Activated T-helper 1 cell treated with Interleukin-2 at 50 U/mL for 16 hours (primary cell): ENCODE results near the gene MED29.

Source experiments
- DNase-seq: peaks from one replicate; pipeline ENCODE4 v3.0.0-alpha.2; 2020; ENCODE audit warnings: low read depth

The MED29 gene, protein sequence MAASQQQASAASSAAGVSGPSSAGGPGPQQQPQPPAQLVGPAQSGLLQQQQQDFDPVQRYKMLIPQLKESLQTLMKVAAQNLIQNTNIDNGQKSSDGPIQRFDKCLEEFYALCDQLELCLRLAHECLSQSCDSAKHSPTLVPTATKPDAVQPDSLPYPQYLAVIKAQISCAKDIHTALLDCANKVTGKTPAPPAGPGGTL

DNA sequence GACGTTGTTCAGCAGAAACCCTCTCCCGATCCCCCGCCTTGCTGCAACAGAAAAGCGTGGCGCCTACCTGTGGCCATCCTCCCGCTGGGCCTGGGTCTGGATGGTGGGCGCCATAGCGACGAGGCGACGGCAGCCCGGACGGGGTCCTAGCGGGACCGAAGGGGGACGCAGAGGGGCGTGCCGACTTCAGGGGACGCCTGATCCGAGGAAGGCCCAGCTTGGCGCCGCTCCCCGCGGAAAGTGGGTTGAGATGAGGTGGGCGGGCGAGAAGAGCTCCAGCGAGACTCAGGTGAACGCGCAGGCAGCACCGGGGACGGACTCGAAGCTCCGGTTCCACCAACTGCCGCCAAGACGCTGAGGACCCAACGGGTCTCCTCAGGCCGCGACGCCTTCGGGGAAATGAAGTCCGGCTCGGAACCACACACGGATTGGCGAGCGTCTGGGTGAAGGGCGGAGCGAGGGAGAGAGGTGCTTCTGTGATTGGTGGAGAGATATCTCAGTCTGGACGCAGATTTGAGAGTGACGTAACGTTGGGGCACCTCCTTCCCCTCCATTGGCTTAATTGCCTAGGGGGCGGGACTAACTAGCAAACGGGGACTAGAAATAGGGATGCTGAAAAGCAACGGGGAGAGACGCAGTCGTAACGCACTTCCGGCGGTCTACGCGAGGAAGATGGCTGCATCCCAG lies at the start of gene MED29, which contains the start of gene PAF1:
Gene MED29, plus strand, starts transcription at position 628 of the 687 bp plus-strand sequence. Its CDS starts 45 bp downstream, at position 673.
Gene PAF1, minus strand, starts transcription at position 356 of the 687 bp plus-strand sequence. Its CDS starts 242 bp downstream, at position 114.
- peak; percentile 93 for DNase-seq

DNA sequence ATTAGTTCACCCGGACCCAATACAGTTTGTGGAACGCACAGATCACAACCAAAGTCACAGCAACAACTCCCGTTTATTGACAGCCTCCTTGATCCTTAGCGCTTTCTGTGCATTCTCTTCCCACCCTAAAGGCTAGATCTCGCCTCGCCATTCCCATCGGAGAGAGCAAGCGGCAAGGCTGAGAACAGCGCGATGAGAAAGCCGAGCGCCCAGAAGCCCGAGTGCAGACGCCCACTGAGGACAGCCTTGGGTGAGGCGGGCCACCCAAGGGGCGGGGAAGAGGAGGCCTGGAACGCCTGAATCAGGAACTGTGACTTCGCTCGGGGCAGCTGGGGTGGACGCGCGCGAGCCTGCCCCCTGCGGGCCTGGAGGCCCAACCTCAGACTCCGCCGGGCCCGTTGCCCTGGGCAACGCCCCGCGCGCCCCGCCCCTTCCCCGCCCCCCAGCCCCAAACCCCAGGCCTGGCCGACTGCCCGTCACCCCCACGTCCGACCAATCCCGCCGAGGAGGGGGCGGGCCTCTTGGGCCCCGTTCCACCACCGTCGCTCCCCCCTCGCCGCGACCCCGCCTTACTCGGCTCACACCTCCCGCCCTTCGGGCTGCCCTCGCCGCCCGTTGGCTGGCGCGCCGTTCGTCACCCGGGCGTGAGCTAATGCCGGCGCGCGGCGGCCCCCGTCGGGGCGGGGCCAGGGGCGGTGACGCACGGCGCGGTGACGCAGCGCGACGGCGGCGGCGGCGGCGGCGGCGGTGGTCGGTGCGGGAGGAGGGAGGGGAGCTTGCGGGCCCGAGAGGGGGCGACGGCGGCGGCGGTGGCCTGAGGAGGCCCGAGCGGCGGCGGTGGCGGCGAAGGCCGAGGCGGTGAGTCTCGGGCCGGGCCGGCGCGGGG lies 49.2 kb upstream of the MED29 start, which contains the start of gene SAMD4B:
Gene SAMD4B, plus strand, starts transcription at position 703 of the 886 bp plus-strand sequence. CDS start 14,473 bp downstream, outside the sequence.
- peak; percentile 100 for DNase-seq

DNA sequence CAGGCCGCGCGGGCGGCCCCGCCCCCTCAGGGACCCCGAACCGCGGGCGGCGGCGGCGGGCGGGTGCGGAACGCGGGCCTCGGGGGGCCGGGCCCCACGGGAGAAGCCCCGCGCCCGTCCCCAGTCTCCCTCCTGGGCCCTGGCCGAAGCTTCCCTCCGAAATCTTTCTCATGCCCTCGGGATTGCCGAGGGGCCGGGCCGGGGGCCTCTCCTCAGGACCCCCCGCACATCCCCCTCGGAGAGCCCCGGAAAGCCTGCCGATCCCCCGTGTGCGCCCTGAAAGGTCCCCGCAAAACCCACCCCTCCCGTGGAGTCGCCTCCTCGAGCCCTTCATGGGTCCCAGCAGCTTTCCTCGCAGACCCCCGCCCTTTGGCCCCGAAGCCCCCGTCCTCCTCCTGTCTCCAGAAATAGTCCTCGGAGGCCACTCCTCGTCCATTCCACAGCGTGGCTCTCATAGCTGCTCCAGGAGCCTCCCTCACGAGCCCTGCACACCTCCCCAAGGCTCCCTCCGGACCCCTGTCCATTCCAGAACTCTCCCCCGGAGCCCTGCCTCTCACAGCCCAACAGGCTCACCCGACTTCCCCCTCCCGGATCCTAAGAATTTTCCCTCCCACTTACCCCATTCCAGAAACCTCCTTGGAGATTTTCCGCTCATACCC lies 48.4 kb upstream of the MED29 start:
- DNase-seq: no peak

DNA sequence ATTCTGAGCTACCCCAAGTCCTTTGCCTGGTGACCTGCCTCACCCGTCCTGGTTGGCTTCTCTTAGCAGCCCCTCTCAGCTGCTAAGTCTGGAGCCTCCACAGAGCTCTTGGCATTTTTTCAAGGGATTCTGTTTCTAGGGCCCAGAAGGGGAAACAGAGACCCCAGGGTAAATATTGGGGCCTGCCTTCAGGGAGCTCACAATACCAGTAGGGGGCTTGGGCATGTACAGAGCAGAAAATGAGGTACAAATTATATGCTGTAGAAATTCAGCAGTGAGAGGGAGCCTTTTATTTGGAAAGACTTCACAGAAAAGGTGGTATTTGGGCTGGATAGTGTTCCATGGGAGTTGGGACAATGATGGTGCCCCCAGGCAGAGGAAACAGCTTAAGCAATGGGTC lies 45.2 kb upstream of the MED29 start:
- DNase-seq: no peak

DNA sequence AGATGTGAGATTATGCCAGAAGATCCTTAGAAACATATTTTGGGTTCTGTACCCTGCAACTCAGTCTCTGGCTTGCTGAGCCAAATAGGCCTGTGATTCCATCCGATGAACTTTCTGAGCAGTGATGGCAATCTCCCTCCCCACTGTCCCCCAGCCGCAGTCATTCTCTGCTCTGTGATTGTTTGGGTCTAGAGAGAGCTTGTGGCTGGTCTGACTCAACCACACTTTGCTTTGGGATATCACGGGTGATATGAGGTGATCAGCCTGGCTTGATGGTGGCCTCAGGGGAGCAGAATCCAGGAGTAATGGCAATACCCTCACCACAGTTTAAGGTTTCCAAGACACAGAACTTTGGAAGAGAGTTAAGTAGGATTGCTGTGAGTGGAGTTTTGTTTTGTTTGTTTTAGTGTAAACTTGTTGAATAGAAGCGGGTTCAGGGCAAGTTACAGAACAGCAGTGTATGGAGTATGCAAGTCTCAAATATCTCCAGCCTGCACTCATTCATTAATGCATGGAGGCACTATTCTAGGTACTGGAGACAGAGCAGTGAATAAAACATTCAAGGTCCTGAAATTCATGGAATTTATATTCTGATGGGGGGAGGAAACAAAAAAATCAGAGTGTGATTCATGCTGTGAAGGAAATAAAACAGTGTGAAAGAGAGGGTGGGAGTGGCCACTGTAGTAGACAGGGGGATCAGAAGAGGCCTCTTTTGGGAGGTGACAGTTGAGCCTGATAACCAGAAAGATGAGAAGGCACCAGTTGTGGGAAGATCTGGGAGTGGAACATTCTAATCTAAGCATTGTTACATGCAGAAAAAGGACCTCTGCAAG lies 43.6 kb upstream of the MED29 start:
- DNase-seq: no peak

DNA sequence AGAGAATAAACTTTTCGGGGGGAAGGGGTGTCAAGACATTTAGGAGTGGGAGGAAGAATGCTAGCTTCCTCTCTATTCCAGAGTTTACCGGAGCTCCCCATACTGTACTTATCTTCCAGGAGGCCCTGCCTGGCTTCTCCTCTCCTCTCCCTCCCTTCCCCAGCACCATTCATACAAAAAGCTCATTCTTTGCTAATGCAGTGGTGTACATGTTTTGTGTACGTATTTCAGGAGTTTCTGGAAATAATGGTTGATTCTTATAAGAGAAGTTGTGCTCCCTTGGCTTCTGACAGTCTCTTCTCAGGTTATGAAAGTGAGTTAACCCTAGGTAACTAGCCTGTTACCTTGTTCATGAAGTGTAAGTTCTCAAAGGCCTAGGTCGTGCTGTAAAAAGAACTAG lies 41.9 kb upstream of the MED29 start:
- DNase-seq: no peak

DNA sequence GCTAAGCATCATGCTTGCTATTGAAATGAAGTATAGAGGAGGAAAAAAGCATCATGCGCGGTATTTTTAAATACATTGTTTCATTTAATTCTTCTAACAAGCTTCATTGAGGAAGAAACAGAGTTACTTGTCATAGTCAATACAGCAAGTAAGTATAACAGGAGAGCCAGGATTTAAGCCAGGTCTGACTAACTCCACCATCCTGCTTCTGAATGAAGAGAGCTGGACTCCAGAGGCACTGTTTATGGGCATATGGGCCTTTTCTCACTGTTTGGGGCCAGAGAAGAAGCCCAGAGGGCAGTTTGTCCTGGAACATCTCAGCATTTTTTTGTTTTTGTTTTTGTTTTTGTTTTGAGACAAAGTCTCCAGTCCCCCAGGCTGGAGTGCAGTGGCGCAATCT lies 41.0 kb upstream of the MED29 start:
- DNase-seq: no peak

DNA sequence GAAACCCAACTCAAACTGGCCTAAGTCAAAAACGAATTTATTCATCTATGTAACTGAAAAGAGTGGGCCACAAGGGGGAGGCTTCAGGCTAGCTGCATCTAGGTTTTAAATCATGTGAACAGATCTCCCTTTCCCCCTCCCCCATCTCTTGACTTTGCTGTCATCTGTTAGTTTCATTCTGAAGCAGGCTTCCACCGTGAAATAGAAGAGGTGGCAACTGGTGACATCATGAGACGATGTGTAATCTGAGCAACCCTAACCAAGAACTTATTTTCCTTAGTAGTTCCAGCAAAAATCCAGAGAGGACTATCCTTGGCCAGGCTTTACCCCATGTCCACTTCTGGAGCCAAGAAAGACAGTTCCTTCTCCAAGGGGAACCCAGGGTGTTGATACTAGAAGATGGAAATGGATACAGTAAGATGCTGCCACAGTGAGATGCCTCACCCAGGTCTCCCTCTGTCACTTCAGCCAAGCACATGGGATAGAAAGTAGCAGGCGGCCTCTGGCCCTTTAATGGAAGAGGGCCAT lies 39.6 kb upstream of the MED29 start:
- no peak for DNase-seq

DNA sequence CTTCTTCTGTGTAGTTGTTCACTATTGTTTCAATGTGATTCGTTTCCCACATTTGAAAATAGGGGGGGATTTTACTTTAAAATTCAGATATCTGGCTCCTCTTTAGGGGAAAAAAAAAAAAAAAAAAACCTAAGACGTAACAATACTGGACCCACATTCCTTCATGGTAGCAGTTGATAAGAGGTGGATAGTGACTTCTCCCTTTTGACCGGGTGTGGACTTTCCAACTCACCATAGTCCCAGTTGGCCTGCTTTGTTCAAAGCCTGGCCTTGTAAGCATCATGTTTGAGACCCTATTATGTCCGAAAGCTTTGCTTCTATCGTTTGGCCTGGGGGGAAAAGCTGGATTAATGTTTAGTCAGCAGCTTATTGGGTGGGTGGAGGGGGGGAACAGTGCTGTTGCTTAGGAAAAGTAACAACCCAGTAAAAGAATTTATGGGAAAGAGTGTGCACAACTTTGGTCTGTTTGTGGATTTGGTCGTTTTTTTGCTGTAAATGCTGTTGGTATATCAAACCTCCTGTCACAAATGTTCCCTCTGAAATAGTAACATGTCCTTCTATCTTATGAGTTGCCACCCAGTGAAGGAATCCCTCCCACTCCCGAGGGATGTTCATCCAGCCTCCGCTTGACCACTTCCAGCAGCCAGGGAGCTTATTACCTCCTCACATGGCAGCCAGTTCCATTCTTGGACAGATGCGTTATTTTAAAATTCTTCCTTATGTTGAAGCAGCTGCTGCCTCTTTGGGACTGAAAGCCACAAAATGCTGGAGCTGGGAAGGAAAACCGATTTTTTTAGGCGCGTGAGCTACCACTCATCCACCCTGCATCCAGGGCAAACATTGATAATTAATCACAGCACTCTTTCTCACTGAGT lies 38.6 kb upstream of the MED29 start:
- no peak for DNase-seq

DNA sequence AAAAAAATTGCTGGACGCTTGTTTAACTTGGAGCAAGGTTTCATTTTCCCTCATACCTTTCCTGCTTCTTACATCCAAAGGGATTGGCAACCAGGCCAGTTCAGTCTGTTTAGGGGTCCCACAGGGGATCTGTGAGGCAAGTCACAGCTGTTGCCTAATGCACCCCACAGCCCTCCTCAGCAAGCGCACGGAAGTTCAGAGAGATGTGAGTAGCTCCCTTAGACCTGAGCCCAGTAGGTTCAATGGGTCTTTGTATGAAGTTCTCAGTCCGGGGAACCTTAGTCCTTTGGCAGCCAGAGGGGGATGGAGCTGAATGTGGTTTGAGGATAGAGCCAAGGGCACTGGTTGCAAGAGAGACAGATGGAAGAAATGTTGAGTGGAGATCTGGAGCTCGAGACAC lies 35.9 kb upstream of the MED29 start:
- DNase-seq: no peak

DNA sequence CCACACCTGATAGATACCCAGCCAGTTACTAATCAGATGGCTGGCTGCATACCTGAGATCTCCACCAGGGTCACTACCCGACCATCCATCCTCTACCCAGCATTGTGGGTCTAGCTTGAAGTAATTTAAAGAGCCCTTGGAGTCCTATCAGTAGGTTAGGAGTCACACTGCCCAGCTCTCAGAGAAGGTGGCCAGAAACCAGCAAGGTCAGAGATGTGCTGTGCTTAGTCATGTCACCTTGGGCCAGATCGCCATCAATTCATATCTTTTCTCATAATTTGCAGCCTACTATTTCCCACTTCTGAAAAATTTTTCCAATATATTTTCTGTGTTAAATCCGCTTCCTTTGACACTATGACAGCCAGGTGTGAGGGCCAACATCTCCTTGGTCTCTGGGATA lies 35.1 kb upstream of the MED29 start:
- DNase-seq: no peak

DNA sequence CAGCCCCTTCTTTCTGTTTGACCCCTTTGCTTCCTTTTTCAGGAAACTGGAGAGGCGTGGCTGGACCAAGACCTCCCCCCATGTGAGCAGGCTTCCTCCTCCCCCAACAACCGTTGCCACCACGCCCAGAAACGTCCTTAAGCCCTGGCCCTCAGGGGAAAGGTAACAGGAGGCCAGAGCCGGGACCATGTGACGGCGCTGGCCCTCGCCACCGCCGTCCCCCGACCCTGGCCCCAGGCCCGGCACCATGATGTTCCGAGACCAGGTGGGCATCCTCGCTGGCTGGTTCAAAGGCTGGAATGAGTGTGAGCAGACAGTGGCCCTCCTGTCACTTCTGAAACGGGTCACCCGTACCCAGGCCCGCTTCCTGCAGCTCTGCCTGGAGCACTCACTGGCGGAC lies 34.5 kb upstream of the MED29 start:
- no peak for DNase-seq

DNA sequence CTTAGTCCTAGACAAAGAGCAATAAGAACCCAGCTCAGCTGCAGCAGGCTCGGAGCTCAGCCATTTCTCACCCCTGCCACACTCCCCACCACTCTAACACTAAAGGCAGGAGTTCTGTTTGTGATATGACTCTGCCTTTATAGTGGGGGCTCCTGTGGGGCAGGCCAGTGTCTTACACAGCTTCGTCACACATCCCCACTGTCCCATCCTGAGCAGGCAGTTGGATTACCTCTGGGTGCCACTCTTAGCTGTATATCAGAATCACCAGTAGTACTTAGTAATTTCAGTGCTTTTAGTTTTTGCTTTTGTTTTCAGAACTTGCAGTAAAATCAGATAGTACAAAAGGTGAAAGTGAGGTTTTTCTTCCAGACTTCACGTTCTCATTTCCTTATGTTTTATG lies 32.2 kb upstream of the MED29 start:
- no peak for DNase-seq

DNA sequence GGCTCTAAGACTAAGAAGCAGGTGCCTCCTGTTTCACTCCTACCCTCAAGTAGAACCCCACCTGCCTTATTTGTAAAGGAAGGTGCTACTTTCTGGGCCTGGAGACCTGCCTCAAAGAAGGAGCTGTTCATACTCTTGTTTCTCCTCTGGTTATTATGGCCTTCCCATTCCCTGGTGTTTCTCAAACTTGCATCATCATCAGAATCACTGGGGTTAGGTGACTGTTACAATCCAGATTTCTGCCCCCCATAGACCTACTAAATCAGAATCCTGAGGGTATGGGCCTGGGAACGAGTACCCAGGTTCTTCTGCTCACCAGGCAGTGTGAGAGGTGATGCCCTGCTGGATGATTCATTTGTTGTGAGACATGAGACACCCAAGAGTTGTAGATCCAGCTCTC lies 30.6 kb upstream of the MED29 start:
- no peak for DNase-seq

DNA sequence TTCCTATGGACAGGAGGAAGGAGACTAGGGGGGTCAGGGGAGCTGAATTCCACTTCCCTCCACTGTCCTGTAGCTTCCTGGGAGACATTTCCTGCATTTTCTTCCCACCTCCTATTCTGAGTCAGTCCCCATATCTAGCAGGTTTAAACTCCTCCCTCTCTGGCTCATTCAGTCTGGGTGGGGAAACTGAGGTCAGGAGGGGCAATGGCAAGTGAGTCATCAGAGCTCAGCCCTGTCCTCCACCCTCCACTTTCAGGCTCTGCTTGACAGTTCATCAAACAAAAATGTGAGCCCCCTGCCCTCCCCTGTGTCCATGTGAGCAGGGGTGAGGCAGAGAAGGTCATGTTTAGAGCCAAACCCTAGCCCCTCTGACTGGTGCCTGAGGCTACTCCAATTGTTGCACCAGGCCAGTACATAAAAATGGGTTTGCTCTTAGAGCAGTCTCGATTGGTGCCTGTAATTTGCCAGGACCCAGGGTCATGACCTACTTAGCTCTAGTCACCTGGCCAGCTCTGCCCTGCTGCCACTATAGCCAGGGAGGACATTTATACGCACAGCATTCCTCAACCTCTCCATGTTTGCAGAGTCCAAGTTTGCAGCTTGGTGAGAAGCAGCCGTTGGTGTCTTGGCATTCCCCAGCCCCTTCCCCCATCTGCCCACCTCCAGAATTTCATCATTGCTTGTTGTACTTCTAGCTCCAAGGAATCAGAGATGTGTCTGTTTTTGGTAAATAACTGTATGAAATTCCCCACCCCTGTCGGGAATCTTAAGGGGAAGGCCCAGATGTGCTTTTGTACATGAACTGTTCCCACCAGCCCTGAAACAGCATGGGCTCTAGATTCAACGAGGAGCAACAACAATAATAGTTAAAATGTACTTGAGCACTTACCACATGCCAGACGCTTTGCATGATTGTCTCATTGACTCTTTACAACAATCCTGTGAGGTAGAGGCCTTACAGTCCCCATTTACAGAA lies 28.2 kb upstream of the MED29 start:
- DNase-seq: no peak

DNA sequence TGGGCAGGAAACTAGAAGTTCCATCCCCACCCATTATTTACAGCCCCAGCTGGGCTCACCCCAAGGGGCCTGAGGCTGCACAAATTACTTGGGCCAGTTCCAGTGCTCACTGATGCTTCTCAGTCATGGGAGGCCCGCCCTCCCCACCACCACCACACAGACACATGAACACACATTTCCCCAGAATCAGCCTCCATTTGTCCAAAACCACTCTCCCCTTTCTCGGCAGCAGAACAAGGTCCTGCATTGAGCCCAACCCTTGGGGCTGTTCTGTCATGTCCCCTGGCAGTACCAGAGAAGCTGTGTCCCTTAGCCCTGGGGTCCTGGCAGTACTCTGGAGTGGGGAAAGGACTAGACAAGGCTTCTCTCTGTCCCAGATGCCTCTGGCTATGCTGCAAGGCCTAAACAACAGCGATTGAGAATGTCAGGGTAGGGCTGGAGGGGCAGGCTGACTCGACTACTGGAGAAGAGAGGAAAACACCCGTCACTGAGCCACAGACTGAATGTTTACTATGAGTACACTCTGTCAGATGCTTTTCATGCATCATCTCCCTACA lies 27.2 kb upstream of the MED29 start:
- no peak for DNase-seq

DNA sequence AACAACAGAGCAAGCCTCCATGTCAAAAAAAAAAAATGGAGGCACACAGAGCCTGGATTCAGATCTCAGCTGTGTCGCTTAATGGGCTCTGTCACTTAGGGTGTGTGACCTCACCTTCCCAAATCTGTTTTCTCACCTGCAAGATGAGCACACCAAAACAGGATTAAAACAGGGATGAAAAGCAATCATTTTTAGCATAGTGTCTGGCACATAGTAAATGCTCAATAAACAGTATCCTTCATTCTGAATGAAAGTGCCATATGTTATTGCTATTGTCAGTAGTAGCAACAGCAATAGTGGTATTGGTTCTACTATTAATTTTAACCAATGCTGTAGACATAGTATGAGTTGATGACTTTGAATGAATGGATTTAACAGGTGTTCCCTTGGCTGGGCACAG lies 25.6 kb upstream of the MED29 start:
- no peak for DNase-seq

DNA sequence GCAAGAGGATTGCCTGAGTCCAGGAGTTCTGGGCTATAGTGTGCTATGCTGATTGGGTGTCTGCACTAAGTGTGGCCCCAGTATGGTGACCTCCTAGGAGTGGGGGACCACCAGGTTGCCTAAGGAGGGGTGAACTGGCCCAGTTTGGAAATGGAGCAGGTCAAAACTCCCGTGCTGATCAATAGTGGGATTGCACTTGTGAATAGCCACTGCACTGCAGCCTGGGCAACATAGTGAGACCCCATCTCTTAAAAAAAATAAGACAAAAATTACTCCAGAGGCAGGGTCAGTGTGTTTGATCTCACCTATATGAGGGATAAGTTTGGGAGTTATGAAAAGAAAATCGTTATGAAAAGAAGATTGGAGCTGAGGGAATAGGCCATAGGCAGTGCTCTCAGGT lies 22.0 kb upstream of the MED29 start:
- no peak for DNase-seq
